GM10847 (cell line): ENCODE data around the gene CDHR5.

Experiments
- POLR2A ChIP-seq: IDR thresholded peaks from 2 replicates; pipeline ENCODE4 v1.6.1; 2011; ENCODE audit not compliant: insufficient read length; ENCODE audit errors: extremely low read depth

The CDHR5 gene

DNA sequence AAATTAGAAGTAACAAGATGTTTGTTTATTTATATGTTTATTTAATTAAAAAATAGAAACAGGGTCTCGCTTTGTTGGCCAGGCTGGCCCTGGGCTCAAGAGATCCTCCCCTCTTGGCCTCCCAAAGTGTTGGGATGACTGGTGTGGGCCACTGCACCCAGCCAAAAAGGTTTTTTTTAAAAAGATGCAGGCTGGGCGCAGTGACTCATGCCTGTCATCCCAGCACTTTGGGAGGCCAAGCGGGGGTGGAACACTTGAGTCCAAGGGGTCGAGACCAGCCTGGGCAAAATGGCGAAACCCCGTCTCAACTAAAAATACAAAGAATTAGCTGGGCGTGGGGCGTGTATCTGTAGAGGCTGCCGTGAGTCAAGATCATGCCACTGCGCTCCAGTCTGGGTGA, 25.7 kb upstream of the CDHR5 start:
- no peak for TF ChIP-seq POLR2A

DNA sequence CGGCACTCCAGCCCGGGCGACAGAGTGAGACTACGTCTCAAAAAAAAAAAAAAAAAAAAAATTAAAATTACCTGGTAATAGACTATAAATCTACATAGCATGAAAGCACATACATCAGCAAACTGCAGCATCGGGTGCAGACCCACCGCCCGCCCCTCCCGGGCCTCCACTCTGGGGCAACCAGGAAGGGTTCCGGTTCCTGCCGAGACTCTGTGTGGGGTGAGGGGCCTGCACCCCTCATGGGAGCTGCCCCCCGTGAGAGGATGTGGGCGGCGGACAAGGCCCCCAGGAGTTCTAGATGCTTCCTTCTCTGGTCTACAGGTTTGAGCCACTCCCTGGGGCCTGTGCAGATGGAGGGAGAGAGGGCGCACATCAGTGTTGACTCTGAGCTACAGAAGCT, 21.5 kb upstream of the CDHR5 start:
- TF ChIP-seq POLR2A, result no peak

DNA sequence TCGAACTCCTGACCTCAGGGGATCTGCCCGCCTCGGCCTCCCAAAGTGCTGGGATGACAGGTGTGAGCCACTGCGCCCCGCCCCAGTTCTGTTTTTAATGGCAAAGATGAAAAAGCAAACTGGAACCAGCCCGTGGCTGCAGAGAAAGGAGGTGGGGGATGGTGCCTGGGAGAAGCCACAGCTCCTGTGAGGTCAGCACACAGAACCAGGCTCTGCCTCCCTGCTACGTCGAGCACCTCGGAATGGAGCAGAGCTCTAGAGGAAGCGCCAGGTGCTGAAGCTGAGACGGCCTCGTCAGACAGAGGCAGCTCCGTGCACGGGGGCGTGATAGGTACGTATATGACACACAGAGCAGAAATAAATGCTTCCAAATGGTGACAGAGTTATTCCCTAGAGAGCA, 20.8 kb upstream of the CDHR5 start:
- TF ChIP-seq POLR2A, result no peak

DNA sequence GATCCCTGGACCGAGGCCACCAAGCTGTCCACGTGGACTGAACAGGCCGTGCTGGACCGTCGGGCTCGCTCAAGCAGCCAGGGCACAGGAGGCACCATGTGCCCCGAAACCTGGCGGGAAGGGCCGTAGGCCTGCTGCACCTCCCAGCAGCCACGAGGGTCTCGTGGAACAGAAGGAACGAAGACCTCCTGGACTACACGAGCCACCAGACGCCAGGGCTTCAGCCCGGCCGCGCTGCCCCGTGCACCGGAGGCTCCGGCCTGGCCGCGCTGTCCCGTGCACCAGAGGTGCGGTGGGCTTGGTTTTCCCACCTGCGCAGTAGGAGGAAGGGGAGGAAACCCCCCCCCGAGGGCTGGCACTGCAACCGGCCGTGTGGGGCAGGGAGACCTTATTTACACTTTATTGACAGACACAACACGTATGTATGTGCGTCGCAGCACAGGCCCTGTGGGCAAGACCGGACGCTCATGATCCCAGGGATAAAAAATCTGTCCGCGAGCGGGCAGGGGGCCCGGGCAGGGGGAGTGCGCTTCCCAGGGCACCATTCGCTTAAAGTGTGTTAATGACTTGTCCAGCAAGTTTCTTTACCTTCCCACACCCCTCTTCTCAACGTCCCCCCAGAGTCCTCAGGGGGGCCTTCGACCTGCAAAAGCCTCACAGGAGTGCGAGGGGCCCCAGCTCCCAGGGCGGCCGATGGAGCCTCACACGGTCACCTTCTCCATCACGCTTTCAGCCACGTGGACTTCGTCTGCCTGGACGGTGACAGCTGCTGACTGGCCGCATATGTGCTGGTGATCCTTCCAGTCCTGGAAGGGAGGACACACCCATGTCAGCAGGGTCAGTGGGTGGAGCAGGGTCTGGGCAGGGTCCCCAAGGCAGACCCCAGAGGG, 19.3 kb upstream of the CDHR5 start:
- no peak for TF ChIP-seq POLR2A

DNA sequence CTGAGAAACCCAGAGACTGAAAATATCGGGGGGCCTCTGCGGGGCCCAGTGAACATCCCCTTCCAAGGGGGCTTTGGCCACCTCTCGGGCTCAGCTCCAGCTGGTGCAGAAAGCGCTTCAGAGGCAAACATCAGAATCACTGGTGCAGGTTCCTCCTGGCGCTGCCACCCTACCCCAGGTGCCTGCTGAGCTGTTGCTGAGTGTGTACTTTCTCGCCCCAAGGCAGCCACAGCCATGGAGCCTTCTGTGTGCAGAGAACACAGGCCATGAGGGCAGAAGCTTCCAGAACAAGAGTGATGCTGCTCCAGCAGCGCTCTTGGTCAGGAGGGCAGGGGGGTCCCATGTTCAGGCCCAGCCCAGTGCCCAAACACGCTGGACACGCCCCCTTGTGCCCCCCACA, 18.6 kb upstream of the CDHR5 start:
- no peak for TF ChIP-seq POLR2A

DNA sequence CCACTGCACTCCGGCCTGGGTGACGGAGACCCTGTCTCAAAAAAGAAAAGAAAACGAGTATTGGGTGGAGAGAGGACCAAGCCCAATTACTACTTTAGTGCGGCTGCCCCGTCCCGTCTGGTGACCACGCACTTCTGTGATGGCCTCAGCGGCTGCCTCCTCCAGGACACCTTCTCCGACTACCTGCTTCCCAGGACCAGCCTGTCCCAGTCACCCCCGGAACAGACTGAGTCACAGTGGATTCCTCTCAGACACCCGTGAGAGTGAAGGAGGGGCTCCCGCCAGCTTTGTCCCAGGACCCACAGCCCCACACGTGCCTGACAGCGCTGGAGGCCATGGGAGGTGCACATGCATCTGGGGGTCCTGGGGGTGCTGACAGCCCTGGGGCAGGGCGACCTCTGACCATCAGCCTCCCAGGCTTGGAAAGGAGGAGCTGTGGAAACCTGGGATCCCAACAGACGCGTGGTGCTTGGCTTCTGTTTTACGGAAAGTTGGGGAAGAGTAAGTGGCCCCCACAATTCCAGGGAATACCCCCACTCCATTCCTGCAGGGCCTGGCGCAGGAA, 17.1 kb upstream of the CDHR5 start:
- TF ChIP-seq POLR2A, result no peak

DNA sequence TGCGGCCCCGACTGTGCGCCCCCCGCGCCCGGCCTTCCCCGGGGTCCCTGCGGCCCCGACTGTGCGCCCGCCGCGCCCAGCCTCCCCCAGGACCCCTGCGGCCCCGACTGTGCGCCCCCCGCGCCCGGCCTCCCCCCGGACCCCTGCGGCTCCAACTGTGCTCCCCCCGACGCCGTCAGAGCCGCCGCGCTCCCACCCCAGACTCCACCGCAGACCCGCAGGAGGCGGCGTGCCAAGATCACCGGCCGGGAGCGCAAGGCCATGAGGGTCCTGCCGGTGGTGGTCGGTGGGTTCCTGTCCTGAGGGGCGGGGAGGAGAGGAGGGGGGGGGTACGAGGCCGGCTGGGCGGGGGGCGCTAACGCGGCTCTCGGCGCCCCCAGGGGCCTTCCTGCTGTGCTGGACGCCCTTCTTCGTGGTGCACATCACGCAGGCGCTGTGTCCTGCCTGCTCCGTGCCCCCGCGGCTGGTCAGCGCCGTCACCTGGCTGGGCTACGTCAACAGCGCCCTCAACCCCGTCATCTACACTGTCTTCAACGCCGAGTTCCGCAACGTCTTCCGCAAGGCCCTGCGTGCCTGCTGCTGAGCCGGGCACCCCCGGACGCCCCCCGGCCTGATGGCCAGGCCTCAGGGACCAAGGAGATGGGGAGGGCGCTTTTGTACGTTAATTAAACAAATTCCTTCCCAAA, 15.4 kb upstream of the CDHR5 start:
- TF ChIP-seq POLR2A, result no peak

DNA sequence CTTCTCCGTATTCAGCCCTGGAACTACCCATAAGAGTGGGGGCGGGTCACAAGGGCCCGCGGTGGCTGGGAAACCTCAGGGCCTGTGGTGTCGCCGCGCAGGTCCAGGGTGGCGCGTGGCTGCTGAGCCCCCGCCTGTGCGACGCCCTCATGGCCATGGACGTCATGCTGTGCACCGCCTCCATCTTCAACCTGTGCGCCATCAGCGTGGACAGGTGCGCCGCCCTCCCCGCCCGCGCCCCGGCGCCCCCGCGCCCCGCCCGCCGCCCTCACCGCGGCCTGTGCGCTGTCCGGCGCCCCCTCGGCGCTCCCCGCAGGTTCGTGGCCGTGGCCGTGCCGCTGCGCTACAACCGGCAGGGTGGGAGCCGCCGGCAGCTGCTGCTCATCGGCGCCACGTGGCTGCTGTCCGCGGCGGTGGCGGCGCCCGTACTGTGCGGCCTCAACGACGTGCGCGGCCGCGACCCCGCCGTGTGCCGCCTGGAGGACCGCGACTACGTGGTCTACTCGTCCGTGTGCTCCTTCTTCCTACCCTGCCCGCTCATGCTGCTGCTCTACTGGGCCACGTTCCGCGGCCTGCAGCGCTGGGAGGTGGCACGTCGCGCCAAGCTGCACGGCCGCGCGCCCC, 14.7 kb upstream of the CDHR5 start:
- TF ChIP-seq POLR2A, result no peak

DNA sequence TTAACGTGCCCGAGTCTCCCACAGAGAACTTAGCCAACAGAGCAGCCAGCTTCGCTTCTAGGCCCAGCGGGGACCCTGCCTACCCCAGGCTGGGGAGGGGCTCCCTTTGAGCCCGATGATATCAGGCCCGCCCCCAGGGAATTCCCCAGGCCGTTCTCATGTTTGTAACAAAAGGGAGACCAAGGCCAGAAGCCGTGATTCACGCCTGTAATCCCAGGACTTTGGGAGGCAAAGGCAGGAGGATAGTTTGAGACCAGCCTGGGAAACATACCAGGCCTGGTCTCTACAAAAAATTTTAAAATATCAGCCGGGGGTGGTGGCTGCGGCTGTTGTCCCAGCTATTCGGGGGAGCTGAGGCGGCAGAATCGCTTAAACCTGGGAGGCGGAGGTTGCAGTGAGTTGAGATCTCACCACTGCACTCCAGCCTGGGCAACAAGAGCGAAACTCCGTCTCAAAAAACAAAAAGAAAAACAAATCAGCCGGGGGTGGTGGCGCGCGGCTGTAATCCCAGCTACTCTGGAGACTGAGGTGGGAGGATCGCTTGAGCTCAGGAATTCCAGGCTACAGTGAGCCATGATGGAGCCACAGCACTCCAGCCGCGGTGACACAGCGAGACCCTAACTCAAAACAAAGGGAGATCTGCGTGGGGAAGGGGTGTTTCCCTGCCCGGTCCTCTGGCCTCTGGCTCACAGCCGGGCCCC, 14.0 kb upstream of the CDHR5 start:
- TF ChIP-seq POLR2A, result no peak

DNA sequence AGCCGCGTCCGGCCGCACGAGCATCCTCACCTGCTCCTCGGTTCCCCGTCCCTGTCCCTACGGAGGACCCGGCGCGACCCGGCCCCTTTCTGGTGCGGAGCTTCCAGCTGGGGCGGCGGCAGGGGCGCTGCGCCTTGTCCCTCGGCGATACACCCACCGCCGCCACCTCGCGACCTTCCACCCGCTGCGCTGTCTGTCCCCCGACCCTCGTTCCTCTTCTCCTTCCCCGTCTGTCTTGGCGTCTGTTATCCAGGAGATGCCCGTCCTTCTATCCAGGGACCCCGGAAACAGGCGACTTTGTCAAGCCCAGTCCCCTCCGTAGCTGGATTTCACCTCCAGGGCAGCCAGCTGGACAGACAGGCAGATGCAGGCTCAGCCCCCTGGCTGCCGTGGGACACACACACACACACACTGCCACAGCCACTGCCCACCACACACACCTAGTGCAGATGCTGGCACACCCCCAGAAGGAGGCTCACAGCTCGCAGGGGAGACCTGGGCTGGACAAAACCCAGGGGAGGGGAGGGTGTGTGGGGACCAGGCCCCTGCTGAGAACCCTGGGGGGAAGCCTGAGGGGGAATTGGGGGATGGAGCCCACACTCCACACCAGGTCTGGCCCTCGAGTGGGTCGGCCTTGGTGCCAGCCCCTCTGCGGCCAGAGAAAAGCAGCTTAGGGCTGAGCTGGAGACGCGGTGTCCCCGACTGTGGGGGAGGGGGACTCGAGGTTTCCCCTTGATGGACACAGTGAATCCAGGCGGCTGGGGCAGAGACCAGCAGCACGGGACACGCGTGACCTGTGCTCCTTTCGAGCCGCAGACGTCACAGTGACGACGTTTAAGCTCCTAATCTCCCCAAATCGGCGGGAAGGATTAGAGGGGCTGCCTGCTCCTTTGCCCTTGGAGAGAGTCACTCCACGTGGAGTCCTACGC, 13.1 kb upstream of the CDHR5 start:
- no peak for TF ChIP-seq POLR2A

DNA sequence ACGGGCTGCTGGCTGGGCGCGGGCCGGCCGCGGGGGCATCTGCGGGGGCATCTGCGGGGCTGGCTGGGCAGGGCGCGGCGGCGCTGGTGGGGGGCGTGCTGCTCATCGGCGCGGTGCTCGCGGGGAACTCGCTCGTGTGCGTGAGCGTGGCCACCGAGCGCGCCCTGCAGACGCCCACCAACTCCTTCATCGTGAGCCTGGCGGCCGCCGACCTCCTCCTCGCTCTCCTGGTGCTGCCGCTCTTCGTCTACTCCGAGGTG, 12.5 kb upstream of the CDHR5 start:
- no peak for TF ChIP-seq POLR2A

DNA sequence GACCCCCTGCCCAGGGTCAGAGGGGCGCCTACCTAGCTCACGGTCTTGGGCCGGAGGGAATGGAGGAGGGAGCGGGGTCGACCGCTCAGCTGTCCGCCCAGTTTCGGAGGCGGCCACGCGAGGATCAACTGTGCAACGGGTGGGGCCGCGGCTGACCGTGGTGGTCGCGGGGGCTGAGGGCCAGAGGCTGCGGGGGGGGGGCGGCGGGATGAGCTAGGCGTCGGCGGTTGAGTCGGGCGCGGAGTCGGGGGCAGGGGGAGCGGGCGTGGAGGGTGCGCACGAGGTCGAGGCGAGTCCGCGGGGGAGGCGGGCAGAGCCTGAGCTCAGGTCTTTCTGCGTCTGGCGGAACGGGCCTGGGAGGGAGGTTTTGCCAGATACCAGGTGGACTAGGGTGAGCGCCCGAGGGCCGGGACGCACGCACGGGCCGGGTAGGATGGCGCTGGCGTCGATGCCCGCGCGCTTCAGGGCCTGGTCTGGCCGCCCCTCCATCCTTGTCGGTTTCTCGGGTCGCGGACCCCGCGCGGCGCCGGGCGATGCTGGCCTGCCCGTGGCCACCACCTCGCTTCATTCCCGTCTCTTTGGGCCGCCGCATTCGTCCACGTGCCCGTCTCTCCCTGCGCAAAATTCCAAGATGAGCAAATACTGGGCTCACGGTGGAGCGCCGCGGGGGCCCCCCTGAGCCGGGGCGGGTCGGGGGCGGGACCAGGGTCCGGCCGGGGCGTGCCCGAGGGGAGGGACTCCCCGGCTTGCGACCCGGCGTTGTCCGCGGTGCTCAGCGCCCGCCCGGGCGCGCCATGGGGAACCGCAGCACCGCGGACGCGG, 12.0 kb upstream of the CDHR5 start, which contains the start of gene DRD4:
Gene DRD4 (plus strand): TSS at position 759 of the 822 bp plus-strand sequence. CDS start 36 bp downstream, at position 795.
- no peak for TF ChIP-seq POLR2A

DNA sequence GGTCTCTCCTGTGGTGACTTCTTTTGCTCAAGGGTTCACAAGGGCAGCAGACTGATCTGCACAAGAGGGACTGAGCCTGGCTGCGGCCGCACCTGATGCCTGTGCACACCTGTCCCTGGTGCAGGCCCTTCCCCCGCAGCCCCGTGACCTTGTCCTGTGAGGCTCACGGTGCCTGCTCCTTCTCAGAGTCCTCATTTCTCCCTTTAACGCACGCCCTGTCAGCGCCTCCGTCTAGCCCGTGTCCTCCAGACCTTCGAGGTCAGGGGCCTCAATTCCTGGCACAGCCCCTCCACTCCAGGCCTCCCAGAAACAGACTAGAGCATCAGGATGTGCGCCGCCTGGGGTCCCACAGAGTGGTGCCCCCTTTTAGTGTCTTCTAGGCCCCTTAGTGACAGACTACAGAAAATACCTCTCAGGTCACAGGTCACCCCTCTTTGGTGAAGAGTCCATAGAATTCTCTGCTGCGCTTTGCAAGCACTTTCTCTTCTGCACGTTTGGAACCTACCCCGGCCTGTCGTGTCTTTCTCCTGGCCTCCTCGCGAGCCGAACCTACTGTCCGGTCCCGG, 11.3 kb upstream of the CDHR5 start:
- no peak for TF ChIP-seq POLR2A
